Endodermal cell (in vitro differentiated cells): ENCODE measurements around the gene TIE1. TPM values are rescaled to one million over a fixed set of nuclear protein-coding genes. Genes with fewer than 3 reads are reported as not detected.

Source experiments
- DNase-seq: peaks from one replicate; pipeline ENCODE4 v3.0.0-alpha.2; 2017
- H3K27ac ChIP-seq: 2 replicates; pipeline ENCODE4 v1.5.1; 2013; ENCODE audit warnings: mild to moderate bottlenecking, low read depth, low read length, moderate library complexity
- H3K27me3 ChIP-seq: 2 replicates; pipeline ENCODE4 v1.6.1; 2013; ENCODE audit warnings: mild to moderate bottlenecking, low read length, moderate library complexity; ENCODE audit not compliant: insufficient read depth, control insufficient read depth, poor library complexity, severe bottlenecking
- H3K36me3 ChIP-seq: 2 replicates; pipeline ENCODE4 v1.7.0; 2013; ENCODE audit warnings: mild to moderate bottlenecking, low read length, moderate library complexity; ENCODE audit not compliant: control insufficient read depth, insufficient read depth
- H3K4me1 ChIP-seq: one replicate; pipeline ENCODE4 v1.7.0; 2013; ENCODE audit warnings: low read length; ENCODE audit not compliant: control insufficient read depth, insufficient read depth
- H3K4me3 ChIP-seq: 2 replicates; pipeline ENCODE4 v1.5.1; 2013; ENCODE audit warnings: mild to moderate bottlenecking, low read length, moderate library complexity
- H3K9ac ChIP-seq: 2 replicates; pipeline ENCODE4 v1.6.1; 2013; ENCODE audit warnings: mild to moderate bottlenecking, low read length, moderate library complexity; ENCODE audit not compliant: poor library complexity, severe bottlenecking; ENCODE audit errors: extremely low read depth
- H3K9me3 ChIP-seq: 2 replicates; pipeline ENCODE4 v1.6.1; 2013; ENCODE audit warnings: mild to moderate bottlenecking, low read length, moderate library complexity; ENCODE audit not compliant: control insufficient read depth
- H3K27ac Mint-ChIP-seq: 2 replicates; pipeline ENCODE4 v1.8.0; 2020; ENCODE audit warnings: mixed read lengths
- H3K27me3 Mint-ChIP-seq: 2 replicates; pipeline ENCODE4 v1.8.0; 2021; ENCODE audit warnings: mild to moderate bottlenecking, mixed read lengths; ENCODE audit not compliant: insufficient read depth
- H3K36me3 Mint-ChIP-seq: 2 replicates; pipeline ENCODE4 v1.8.0; 2020; ENCODE audit warnings: low read depth, mixed read lengths
- H3K4me1 Mint-ChIP-seq: 2 replicates; pipeline ENCODE4 v1.8.0; 2020; ENCODE audit warnings: mixed read lengths
- H3K4me3 Mint-ChIP-seq: 2 replicates; pipeline ENCODE4 v1.8.0; 2020; ENCODE audit warnings: mild to moderate bottlenecking, moderate library complexity, mixed read lengths
- H3K9me3 Mint-ChIP-seq: 2 replicates; pipeline ENCODE4 v1.8.0; 2020; ENCODE audit warnings: mild to moderate bottlenecking, mixed read lengths
- WGBS, 2 experiments: methylation state at CpG; one replicate each; pipeline versions ENCODE4 v1.1.5 to v1.1.7; 2013; ENCODE audit warnings: missing lambda C conversion rate in 2 of 2, mixed read lengths in 1 of 2; ENCODE audit not compliant: insufficient coverage in 1 of 2, insufficient read length in 1 of 2; 5-methylcytosine and 5-hydroxymethylcytosine counted together
- total RNA-seq, 2 donors: library from RNA; stranded (reverse); fragmentation: NEBNext Ultra II Directional in 1 of 2; extraction: Animal tissue kit (Norgen Biotek cat#: 25700) in 1 of 2; gene quantifications; 2 replicates in 1 of 2; 3 replicates in 1 of 2; pipeline ENCODE4 v1.2.1, GENCODE V29; 2021
- TF ChIP-seq, protein P1 (sequence below): fragments of 200-600 bp; sonication (generic); conservative IDR thresholded peaks from 2 replicates; pipeline ENCODE4 v1.5.0; 2021; ENCODE audit warnings: antibody characterized with exemption, mild to moderate bottlenecking

Gene TIE1
- total RNA-seq, 2 donors from 2014 or later: 0.40 to 0.99 TPM

DNA sequence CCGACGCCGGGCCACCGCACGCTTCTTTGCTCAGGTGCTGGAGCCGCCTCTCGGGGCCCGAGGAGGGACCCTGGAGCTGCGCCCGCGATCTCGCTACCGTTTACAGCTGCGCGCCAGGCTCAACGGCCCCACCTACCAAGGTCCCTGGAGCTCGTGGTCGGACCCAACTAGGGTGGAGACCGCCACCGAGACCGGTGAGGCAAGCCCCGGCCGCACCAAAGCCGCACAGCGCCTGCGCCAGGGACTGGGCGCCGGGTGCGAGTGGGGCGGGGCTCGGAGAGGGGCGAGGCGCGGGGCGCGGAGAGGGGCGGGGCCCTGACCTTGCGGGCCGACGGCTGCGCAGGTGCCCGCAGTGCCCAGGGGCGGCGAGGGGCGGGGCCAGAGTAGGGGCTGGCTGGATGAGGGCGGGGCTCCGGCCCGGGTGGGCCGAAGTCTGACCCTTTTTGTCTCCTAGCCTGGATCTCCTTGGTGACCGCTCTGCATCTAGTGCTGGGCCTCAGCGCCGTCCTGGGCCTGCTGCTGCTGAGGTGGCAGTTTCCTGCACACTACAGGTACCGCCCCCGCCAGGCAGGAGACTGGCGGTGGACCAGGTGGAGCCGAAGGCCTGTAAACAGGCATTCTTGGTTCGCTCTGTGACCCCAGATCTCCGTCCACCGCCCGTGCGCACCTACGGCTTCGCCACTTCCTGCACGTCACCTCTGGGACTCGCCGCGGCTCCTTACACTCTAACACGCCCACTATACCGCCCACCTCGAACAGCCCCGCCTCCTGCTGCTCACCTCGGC is 48.2 kb downstream of the TIE1 start:
- H3K9me3 ChIP-seq: no peaks in the 10 kb centered on the region
- 2 to 3% methylated on average over 18 to 72 of the region's 72 CpGs for WGBS, 2 experiments
- peak; percentile 98 for DNase-seq
- Mint-ChIP-seq H3K27me3 (no peaks in the 10 kb centered on the region), H3K4me1 (peaks cover 34% of the 10 kb centered on the region), H3K27ac (peak overlapping the region; percentile 100), H3K4me3 (peak overlapping the region; percentile 77), H3K9me3 (no peaks in the 10 kb centered on the region), H3K36me3 (no peaks in the 10 kb centered on the region)
- TF ChIP-seq, protein P1, sequence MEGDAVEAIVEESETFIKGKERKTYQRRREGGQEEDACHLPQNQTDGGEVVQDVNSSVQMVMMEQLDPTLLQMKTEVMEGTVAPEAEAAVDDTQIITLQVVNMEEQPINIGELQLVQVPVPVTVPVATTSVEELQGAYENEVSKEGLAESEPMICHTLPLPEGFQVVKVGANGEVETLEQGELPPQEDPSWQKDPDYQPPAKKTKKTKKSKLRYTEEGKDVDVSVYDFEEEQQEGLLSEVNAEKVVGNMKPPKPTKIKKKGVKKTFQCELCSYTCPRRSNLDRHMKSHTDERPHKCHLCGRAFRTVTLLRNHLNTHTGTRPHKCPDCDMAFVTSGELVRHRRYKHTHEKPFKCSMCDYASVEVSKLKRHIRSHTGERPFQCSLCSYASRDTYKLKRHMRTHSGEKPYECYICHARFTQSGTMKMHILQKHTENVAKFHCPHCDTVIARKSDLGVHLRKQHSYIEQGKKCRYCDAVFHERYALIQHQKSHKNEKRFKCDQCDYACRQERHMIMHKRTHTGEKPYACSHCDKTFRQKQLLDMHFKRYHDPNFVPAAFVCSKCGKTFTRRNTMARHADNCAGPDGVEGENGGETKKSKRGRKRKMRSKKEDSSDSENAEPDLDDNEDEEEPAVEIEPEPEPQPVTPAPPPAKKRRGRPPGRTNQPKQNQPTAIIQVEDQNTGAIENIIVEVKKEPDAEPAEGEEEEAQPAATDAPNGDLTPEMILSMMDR: no peak
- H3K27me3 ChIP-seq: peaks cover 6% of the 10 kb centered on the region
- H3K9ac ChIP-seq: peak overlapping the region; percentile 93
- peaks cover 12% of the 10 kb centered on the region for H3K4me1 ChIP-seq
- H3K36me3 ChIP-seq: no peaks in the 10 kb centered on the region
- peak overlapping the region; percentile 79 for H3K4me3 ChIP-seq
- peak overlapping the region; percentile 92 for H3K27ac ChIP-seq

DNA sequence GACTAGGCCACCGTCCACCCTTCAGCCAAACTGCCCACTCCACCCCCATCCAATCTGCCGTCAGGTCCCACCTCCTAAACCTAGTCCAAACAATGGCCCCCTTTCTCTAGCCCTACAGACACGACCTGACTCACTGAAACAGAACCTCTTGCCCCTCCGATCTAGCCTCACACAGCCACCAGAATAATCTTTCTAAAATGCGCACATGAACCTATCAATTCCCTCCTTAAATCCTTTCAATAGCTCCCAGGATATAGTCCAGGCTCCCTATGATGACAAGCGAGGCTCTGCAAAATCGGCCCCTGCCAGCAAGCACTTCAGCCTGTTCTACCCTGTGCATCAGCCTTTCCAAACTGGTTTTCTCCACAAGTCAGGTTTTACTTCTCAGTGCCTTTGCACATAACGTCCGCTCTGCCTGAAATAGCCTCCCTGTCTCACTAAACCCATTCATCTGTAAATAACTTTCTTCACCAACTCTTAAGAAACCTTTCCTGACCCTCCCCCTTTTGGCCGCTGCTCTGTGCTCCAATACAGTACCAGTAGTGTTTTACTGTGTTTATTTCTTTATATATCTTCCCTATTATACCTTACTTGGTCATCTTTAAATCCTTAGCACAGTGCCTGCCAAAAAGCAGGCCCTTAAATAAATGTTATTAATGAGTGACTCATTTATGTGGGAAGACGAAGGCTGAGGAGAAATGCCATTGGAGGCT is 49.0 kb downstream of the TIE1 start:
- no peaks in the 10 kb centered on the region for H3K36me3 Mint-ChIP-seq
- H3K4me1 Mint-ChIP-seq: peaks cover 34% of the 10 kb centered on the region
- no peaks in the 10 kb centered on the region for H3K27me3 Mint-ChIP-seq
- Histone ChIP-seq H3K9ac (peak overlapping the region; percentile 93), H3K9me3 (no peaks in the 10 kb centered on the region), H3K36me3 (no peaks in the 10 kb centered on the region), H3K27me3 (peaks cover 6% of the 10 kb centered on the region), H3K27ac (peak overlapping the region; percentile 92), H3K4me3 (peak overlapping the region; percentile 79), H3K4me1 (peaks cover 12% of the 10 kb centered on the region)
- no peak for DNase-seq
- H3K4me3 Mint-ChIP-seq: peak overlapping the region; percentile 77
- WGBS, 2 experiments: 33 to 40% methylated on average over 9 to 11 of the region's 11 CpGs
- TF ChIP-seq, protein P1: no peak
- peak overlapping the region; percentile 100 for H3K27ac Mint-ChIP-seq
- H3K9me3 Mint-ChIP-seq: no peaks in the 10 kb centered on the region

DNA sequence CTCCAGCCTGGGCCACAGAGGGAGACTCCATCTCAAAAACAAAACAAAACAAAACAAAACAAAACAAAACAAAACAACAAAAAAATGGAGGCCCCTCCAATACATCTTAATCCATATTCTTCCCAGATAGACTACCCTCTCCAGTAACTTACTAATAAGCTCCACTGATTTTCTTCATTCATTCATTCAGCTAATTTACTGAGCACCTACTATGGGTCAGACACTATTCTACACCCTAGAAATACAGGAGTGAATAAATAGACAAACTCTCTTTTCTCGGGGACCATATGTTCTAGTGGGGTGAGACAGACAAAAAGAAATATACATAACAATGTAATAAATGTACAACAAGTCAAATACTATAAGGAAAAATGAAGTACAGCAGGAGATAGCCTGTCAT is 50.2 kb downstream of the TIE1 start:
- Mint-ChIP-seq H3K36me3 (peaks cover 2% of the 10 kb centered on the region), H3K4me3 (no peak overlapping the region), H3K27me3 (no peaks in the 10 kb centered on the region), H3K9me3 (no peaks in the 10 kb centered on the region), H3K27ac (no peak overlapping the region), H3K4me1 (peaks cover 25% of the 10 kb centered on the region)
- TF ChIP-seq, protein P1: no peak
- WGBS, 2 experiments: no CpG with 5 or more reads among the region's 1 CpG
- no peak overlapping the region for H3K4me3 ChIP-seq
- no peaks in the 10 kb centered on the region for H3K36me3 ChIP-seq
- DNase-seq: no peak
- H3K27me3 ChIP-seq: peaks cover 6% of the 10 kb centered on the region
- H3K9me3 ChIP-seq: no peaks in the 10 kb centered on the region
- H3K9ac ChIP-seq: no peak overlapping the region
- H3K4me1 ChIP-seq: peaks cover 10% of the 10 kb centered on the region
- H3K27ac ChIP-seq: no peak overlapping the region
